Neural cell (in vitro differentiated cells): ENCODE results near the gene TMUB1. TPM values are rescaled to one million over a fixed set of nuclear protein-coding genes. Genes with fewer than 3 reads are reported as not detected.

Experiments
- H2AFZ ChIP-seq: fragments of 200-600, 300-800 bp; sonication (generic), shearing (Covaris generic); 2 replicates; pipeline ENCODE4 v1.6.0; 2014; ENCODE audit warnings: low read depth, mild to moderate bottlenecking, antibody characterized with exemption, low read length, moderate library complexity
- H3F3A ChIP-seq: fragments of 200-600 bp; shearing (Covaris generic); 2 replicates; pipeline ENCODE4 v1.6.1; 2016; ENCODE audit warnings: mild to moderate bottlenecking, moderate library complexity, mixed read lengths, antibody characterized with exemption, low read length; ENCODE audit not compliant: insufficient read depth, poor library complexity, severe bottlenecking
- H3K27ac ChIP-seq: fragments of 200-600, 300-800 bp; sonication (generic), shearing (Covaris generic); 2 replicates; pipeline ENCODE4 v1.5.1; 2014; ENCODE audit warnings: mild to moderate bottlenecking, low read length, moderate library complexity
- H3K27me3 ChIP-seq: fragments of 300-800, 200-600 bp; sonication (generic), shearing (Covaris generic); 2 replicates; pipeline ENCODE4 v1.6.0; 2014; ENCODE audit warnings: mild to moderate bottlenecking, low read depth, low read length, moderate library complexity; ENCODE audit not compliant: insufficient read depth
- H3K36me3 ChIP-seq: fragments of 300-800, 200-600 bp; sonication (generic), shearing (Covaris generic); 2 replicates; pipeline ENCODE4 v1.5.1; 2014; ENCODE audit warnings: mild to moderate bottlenecking, antibody characterized with exemption, low read length, moderate library complexity; ENCODE audit not compliant: insufficient read depth
- H3K4me2 ChIP-seq: fragments of 300-800, 200-600 bp; sonication (generic), shearing (Covaris generic); 2 replicates; pipeline ENCODE4 v1.6.0; 2014; ENCODE audit warnings: mild to moderate bottlenecking, low read length
- H3K4me3 ChIP-seq: fragments of 300-800, 200-600 bp; sonication (generic), shearing (Covaris generic); 2 replicates; pipeline ENCODE4 v1.5.1; 2014; ENCODE audit warnings: mild to moderate bottlenecking, low read length, moderate library complexity
- H3K79me2 ChIP-seq: fragments of 200-600 bp; shearing (Covaris generic); replicated peaks from 2 replicates; pipeline ENCODE4 v1.6.0; 2014; ENCODE audit warnings: mild to moderate bottlenecking, low read length, moderate library complexity; ENCODE audit not compliant: insufficient read depth
- H3K9ac ChIP-seq: fragments of 300-800, 200-600 bp; sonication (generic), shearing (Covaris generic); 2 replicates; pipeline ENCODE4 v1.6.1; 2016; ENCODE audit warnings: mild to moderate bottlenecking, low read length, mixed read lengths
- H3K9me2 ChIP-seq: fragments of 200-600 bp; shearing (Covaris generic); 2 replicates; pipeline ENCODE4 v1.6.1; 2016; ENCODE audit warnings: mild to moderate bottlenecking, low read length, mixed read lengths; ENCODE audit not compliant: insufficient read depth
- H3K9me3 ChIP-seq: fragments of 200-600, 300-800 bp; sonication (generic), shearing (Covaris generic); 2 replicates; pipeline ENCODE4 v1.6.1; 2016; ENCODE audit warnings: mild to moderate bottlenecking, mixed run types, low read length, moderate library complexity, mixed read lengths
- H4K20me1 ChIP-seq: fragments of 200-600 bp; shearing (Covaris generic); 2 replicates; pipeline ENCODE4 v1.6.1; 2016; ENCODE audit warnings: mild to moderate bottlenecking, mixed run types; ENCODE audit not compliant: insufficient read depth
- CTCF ChIP-seq: fragments of 450-650 bp; IDR thresholded peaks from 2 replicates; pipeline ENCODE4 v1.5.1; 2014; ENCODE audit warnings: antibody characterized with exemption, mild to moderate bottlenecking, moderate library complexity; ENCODE audit not compliant: poor library complexity, severe bottlenecking
- EP300 ChIP-seq: fragments of 450-650 bp; conservative IDR thresholded peaks from 2 replicates; pipeline ENCODE4 v1.6.1; 2014; ENCODE audit warnings: antibody characterized with exemption, mild to moderate bottlenecking, moderate library complexity; ENCODE audit not compliant: poor library complexity, severe bottlenecking
- EZH2 ChIP-seq: fragments of 200-600, 300-800 bp; shearing (Covaris generic), sonication (generic); IDR thresholded peaks from 2 replicates; pipeline ENCODE4 v1.6.1; 2014; ENCODE audit warnings: antibody characterized with exemption, low read length, borderline replicate concordance, mild to moderate bottlenecking; ENCODE audit not compliant: insufficient read depth, poor library complexity, severe bottlenecking
- MXI1 ChIP-seq: fragments of 450-650 bp; conservative IDR thresholded peaks from 2 replicates; pipeline ENCODE4 v1.6.1; 2014; ENCODE audit warnings: antibody characterized with exemption, mild to moderate bottlenecking; ENCODE audit not compliant: poor library complexity, severe bottlenecking
- POLR2AphosphoS5 ChIP-seq: IDR thresholded peaks from 2 replicates; pipeline ENCODE4 v1.6.1; 2012
- RAD21 ChIP-seq: fragments of 450-650 bp; conservative IDR thresholded peaks from 2 replicates; pipeline ENCODE4 v1.6.1; 2014; ENCODE audit warnings: antibody characterized with exemption, mild to moderate bottlenecking, moderate library complexity
- REST ChIP-seq: IDR thresholded peaks from 2 replicates; pipeline ENCODE4 v1.6.1; 2012; ENCODE audit warnings: borderline replicate concordance
- SMC3 ChIP-seq: fragments of 450-650 bp; conservative IDR thresholded peaks from 2 replicates; pipeline ENCODE4 v1.6.1; 2014; ENCODE audit warnings: antibody characterized with exemption, mild to moderate bottlenecking, moderate library complexity; ENCODE audit not compliant: poor library complexity
- TAF1 ChIP-seq: IDR thresholded peaks from 2 replicates; pipeline ENCODE4 v1.6.1; 2012; ENCODE audit warnings: low read depth
- polyA plus RNA-seq: library from polyadenylated mRNA; depleted of rRNA; stranded (reverse); fragments of >200 nt; gene quantifications from 2 replicates; pipeline ENCODE4 v1.2.3, GENCODE V29; 2014

Gene TMUB1
- polyA plus RNA-seq, 1 donor from 2014 or later, result 35.2 TPM

GRCh38 chr7:151118108-151119054 lies 35.1 kb upstream of the TMUB1 start:
- TF ChIP-seq MXI1 (no peak), REST (no peak), RAD21 (no peak), POLR2AphosphoS5 (no peak), EP300 (no peak), EZH2 (no peak), CTCF (no peak), TAF1 (no peak), SMC3 (no peak)
- Histone ChIP-seq H3K79me2 (peaks cover 10% of the 10 kb centered on the region), H3K4me2 (no peak overlapping the region), H3K27me3 (peaks cover 22% of the 10 kb centered on the region), H3K9ac (no peak overlapping the region), H3K9me2 (no peaks in the 10 kb centered on the region), H3K36me3 (no peaks in the 10 kb centered on the region), H3F3A (no peaks in the 10 kb centered on the region), H2AFZ (no peak overlapping the region), H3K4me3 (no peak overlapping the region), H3K9me3 (no peaks in the 10 kb centered on the region), H3K27ac (no peak overlapping the region), H4K20me1 (peaks cover 34% of the 10 kb centered on the region)

GRCh38 chr7:151117565-151117964 lies 34.3 kb upstream of the TMUB1 start:
- Histone ChIP-seq H3K9ac (no peak overlapping the region), H3K36me3 (no peaks in the 10 kb centered on the region), H3K4me2 (no peak overlapping the region), H3K4me3 (no peak overlapping the region), H3K27me3 (peaks cover 23% of the 10 kb centered on the region), H4K20me1 (peaks cover 36% of the 10 kb centered on the region), H3F3A (no peaks in the 10 kb centered on the region), H3K9me3 (no peaks in the 10 kb centered on the region), H3K9me2 (no peaks in the 10 kb centered on the region), H3K27ac (no peak overlapping the region), H2AFZ (no peak overlapping the region), H3K79me2 (peaks cover 10% of the 10 kb centered on the region)
- TF ChIP-seq CTCF, result no peak
